HCT116 (cell line): ENCODE measurements around the gene AFTPH. TPM values are rescaled to one million over a fixed set of nuclear protein-coding genes. Genes with fewer than 3 reads are reported as not detected.

Source experiments
- ATAC-seq: fragments of 200-7000 bp; cut with Tn5 transposase; 2 replicates; pipeline ENCODE4 v1.9.1; 2020; ENCODE audit warnings: mild to moderate bottlenecking, moderate library complexity
- BruUV-seq: library from RNA; stranded (reverse); fragments of 400-500 nt; replicated peaks from 2 replicates; lab custom pipeline; 2021; lab: Mats Ljungman, UMichigan
- CTCF ChIA-PET: fragments of 300-600 bp; sonication (Branson Sonifier 250); formaldehyde crosslinking; loops from one replicate; lab custom pipeline; 2021; ENCODE audit warnings: antibody characterized with exemption; lab: Charles Lee
- POLR2A ChIA-PET: fragments of 300-600, 350-600 bp; sonication (Branson Sonifier 250); formaldehyde crosslinking; loops from one replicate; lab custom pipeline; 2021; ENCODE audit warnings: antibody characterized with exemption; lab: Charles Lee
- RAD21 ChIA-PET, 2 experiments: fragments of 300-600 bp; sonication (Branson Sonifier 250); formaldehyde crosslinking; loops; one replicate each; lab custom pipeline; 2023; ENCODE audit warnings: low total read pairs in 2 of 2; ENCODE audit not compliant: uncharacterized antibody in 2 of 2, unreplicated experiment in 2 of 2, low non-redundant PET in 1 of 2; lab: Charles Lee
- DNase-seq: peaks from one replicate; pipeline ENCODE4 v3.0.0-alpha.2; 2010; ENCODE audit warnings: low read depth, low spot score
- H2AFZ ChIP-seq: fragments of 200-600 bp; shearing (Covaris generic), sonication (generic); 2 replicates; pipeline ENCODE4 v1.6.1; 2017; ENCODE audit warnings: low read depth, mixed run types, mixed read lengths, antibody characterized with exemption, low read length; ENCODE audit not compliant: poor library complexity, severe bottlenecking
- H3K27ac ChIP-seq: 2 replicates; pipeline ENCODE4 v1.5.1; 2012; ENCODE audit warnings: low read depth, low read length
- H3K27me3 ChIP-seq: fragments of 200-600 bp; sonication (generic); 2 replicates; pipeline ENCODE4 v1.6.1; 2016; ENCODE audit warnings: mixed run types, low read length, mixed read lengths; ENCODE audit not compliant: insufficient read depth
- H3K36me3 ChIP-seq, 2 experiments: fragments of 200-500 bp in 1 of 2; fragments of 200-600 bp in 1 of 2; sonication (Bioruptor generic) in 1 of 2; sonication (generic) in 1 of 2; 2 replicates each; pipeline versions ENCODE4 v1.5.1 to v1.6.1; 2014 to 2016; ENCODE audit warnings: low read length in 2 of 2, inconsistent platforms in 1 of 2, mixed read lengths in 1 of 2, mixed run types in 1 of 2; ENCODE audit not compliant: insufficient read depth in 2 of 2, control insufficient read depth in 1 of 2
- H3K4me1 ChIP-seq, 2 experiments: fragments of 200-600 bp in 1 of 2; sonication (generic) in 1 of 2; 2 replicates each; pipeline versions ENCODE4 v1.5.1 to v1.6.1; 2012 to 2017; ENCODE audit warnings: low read length in 2 of 2, inconsistent platforms in 1 of 2, mild to moderate bottlenecking in 1 of 2, mixed read lengths in 1 of 2, mixed run types in 1 of 2, moderate library complexity in 1 of 2; ENCODE audit not compliant: insufficient read depth in 2 of 2, control insufficient read depth in 1 of 2
- H3K4me2 ChIP-seq: fragments of 200-600 bp; sonication (generic); 2 replicates; pipeline ENCODE4 v1.6.1; 2017; ENCODE audit warnings: mixed run types, low read length, mixed read lengths
- H3K4me3 ChIP-seq, 2 experiments: fragments of 200-600 bp in 1 of 2; sonication (generic) in 1 of 2; replicated peaks in 1 of 2; 2 replicates each; pipeline ENCODE4 v1.5.1; 2011 to 2016; ENCODE audit warnings: low read length in 2 of 2, control low read depth in 1 of 2, low read depth in 1 of 2, mild to moderate bottlenecking in 1 of 2, mixed read lengths in 1 of 2, mixed run types in 1 of 2
- H3K79me2 ChIP-seq: fragments of 200-600 bp; sonication (generic); 2 replicates; pipeline ENCODE4 v1.6.1; 2017; ENCODE audit warnings: mild to moderate bottlenecking, mixed run types, low read length, moderate library complexity, mixed read lengths; ENCODE audit not compliant: insufficient read depth
- H3K9ac ChIP-seq: fragments of 200-600 bp; sonication (generic); 2 replicates; pipeline ENCODE4 v1.6.1; 2016; ENCODE audit warnings: low read length, mixed read lengths
- H3K9me2 ChIP-seq: fragments of 200-600 bp; sonication (generic), shearing (Covaris generic); 2 replicates; pipeline ENCODE4 v1.6.1; 2017; ENCODE audit warnings: mixed run types, mild to moderate bottlenecking, moderate library complexity; ENCODE audit not compliant: insufficient read depth
- H3K9me3 ChIP-seq, 2 experiments: fragments of 200-500 bp in 1 of 2; fragments of 200-600 bp in 1 of 2; sonication (Bioruptor generic) in 1 of 2; sonication (generic) in 1 of 2; 2 replicates each; pipeline ENCODE4 v1.6.1; 2014 to 2017; ENCODE audit warnings: low read length in 2 of 2, mixed read lengths in 2 of 2, inconsistent platforms in 1 of 2, low read depth in 1 of 2, mild to moderate bottlenecking in 1 of 2, mixed run types in 1 of 2, moderate library complexity in 1 of 2; ENCODE audit not compliant: control insufficient read depth in 1 of 2, insufficient read depth in 1 of 2
- H4K20me1 ChIP-seq: fragments of 200-600 bp; sonication (generic), shearing (Covaris generic); 2 replicates; pipeline ENCODE4 v1.6.1; 2017; ENCODE audit warnings: mixed run types, mild to moderate bottlenecking, moderate library complexity; ENCODE audit not compliant: insufficient read depth
- ATF3 ChIP-seq: IDR thresholded peaks from 2 replicates; pipeline ENCODE4 v1.6.1; 2012
- CBX3 ChIP-seq: IDR thresholded peaks from 2 replicates; pipeline ENCODE4 v1.6.1; 2012; ENCODE audit warnings: low read depth
- CEBPB ChIP-seq: IDR thresholded peaks from 2 replicates; pipeline ENCODE4 v1.6.1; 2012; ENCODE audit warnings: low read depth
- EZH2 ChIP-seq: fragments of 200-600 bp; sonication (generic); IDR thresholded peaks from 2 replicates; pipeline ENCODE4 v1.6.1; 2017; ENCODE audit warnings: antibody characterized with exemption, mixed run types
- EZH2phosphoT487 ChIP-seq: fragments of 200-600 bp; IDR thresholded peaks from 2 replicates; pipeline ENCODE4 v1.6.1; 2018; ENCODE audit warnings: antibody characterized with exemption, borderline replicate concordance
- FOSL1 ChIP-seq: IDR thresholded peaks from 2 replicates; pipeline ENCODE4 v1.6.1; 2012; ENCODE audit warnings: low read depth
- POLR2AphosphoS5 ChIP-seq: IDR thresholded peaks from 2 replicates; pipeline ENCODE4 v1.6.1; 2011; ENCODE audit warnings: mild to moderate bottlenecking, low read depth, low read length, moderate library complexity
- RAD21 ChIP-seq: IDR thresholded peaks from 2 replicates; pipeline ENCODE4 v1.6.1; 2012; ENCODE audit warnings: low read depth, mild to moderate bottlenecking
- SP1 ChIP-seq: IDR thresholded peaks from 2 replicates; pipeline ENCODE4 v1.6.1; 2012; ENCODE audit warnings: low read depth
- TCF7L2 ChIP-seq: IDR thresholded peaks from 2 replicates; pipeline ENCODE4 v1.7.0; 2011; ENCODE audit warnings: borderline replicate concordance, inconsistent platforms; ENCODE audit not compliant: insufficient read depth, insufficient read length; ENCODE audit errors: extremely low read depth
- ZBTB33 ChIP-seq: IDR thresholded peaks from 2 replicates; pipeline ENCODE4 v1.6.1; 2011; ENCODE audit warnings: mild to moderate bottlenecking, low read length, moderate library complexity; ENCODE audit not compliant: insufficient replicate concordance; ENCODE audit errors: extremely low read depth
- ZFX ChIP-seq: fragments of 450-650 bp; IDR thresholded peaks from 2 replicates; pipeline ENCODE4 v1.6.1; 2017
- intact Hi-C: fragments of 100-400 bp; cut with micrococcal nuclease; formaldehyde crosslinking; loops from 2 replicates; pipeline ENCODE4 v1.10.0; 2022
- total RNA-seq: library from RNA; stranded (reverse); gene quantifications from one replicate; pipeline ENCODE4 v1.2.1, GENCODE V29; 2021; ENCODE audit not compliant: unreplicated experiment
- TF ChIP-seq, protein P1 (sequence below): IDR thresholded peaks from 2 replicates; pipeline ENCODE4 v1.6.1; 2012
- TF ChIP-seq, protein P2 (sequence below), 3 experiments: fragments of 200-600 bp in 1 of 3; sonication (generic) in 1 of 3; IDR thresholded peaks in 2 of 3; conservative IDR thresholded peaks in 1 of 3; 2 replicates each; pipeline ENCODE4 v1.5.1; 2012 to 2017; ENCODE audit warnings: low read depth in 2 of 3, low read length in 2 of 3, antibody characterized with exemption in 1 of 3, borderline replicate concordance in 1 of 3, control low read depth in 1 of 3, mild to moderate bottlenecking in 1 of 3, mixed read lengths in 1 of 3, mixed run types in 1 of 3, moderate library complexity in 1 of 3; ENCODE audit not compliant: insufficient read depth in 1 of 3

The AFTPH gene
- total RNA-seq, 1 experiment from 2014 or later: 23.6 TPM

- Histone ChIP-seq H3K9me2 (no peaks in the 10 kb centered on the region), H3K36me3 (no peaks in the 10 kb centered on the region), H3K79me2 (no peaks in the 10 kb centered on the region), H4K20me1 (no peaks in the 10 kb centered on the region), H3K9me3 (no peaks in the 10 kb centered on the region), H3K4me1 (no peaks in the 10 kb centered on the region), H3K4me2 (no peak overlapping the region), H3K9ac (no peak overlapping the region), H2AFZ (no peak overlapping the region), H3K4me3 (no peak overlapping the region), H3K27me3 (no peaks in the 10 kb centered on the region), H3K27ac (no peak overlapping the region)
- ATAC-seq: no peak
- CTCF ChIA-PET: interaction anchor here (1.0 to 2.1 kb wide), 2 partner anchors 13 to 22 kb away, joined by 3 to 6 read pairs; no protein-coding TSS in a partner anchor
- BruUV-seq: no TSS peak
- DNase-seq: no peak
- TF ChIP-seq, protein P1, sequence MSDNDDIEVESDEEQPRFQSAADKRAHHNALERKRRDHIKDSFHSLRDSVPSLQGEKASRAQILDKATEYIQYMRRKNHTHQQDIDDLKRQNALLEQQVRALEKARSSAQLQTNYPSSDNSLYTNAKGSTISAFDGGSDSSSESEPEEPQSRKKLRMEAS: no peak
- no peak for TF ChIP-seq TCF7L2
- TF ChIP-seq EZH2phosphoT487: no peak
- TF ChIP-seq POLR2AphosphoS5: no peak
- no peak for TF ChIP-seq RAD21
- TF ChIP-seq CBX3: no peak
- no peak for TF ChIP-seq CEBPB
- TF ChIP-seq ZBTB33: no peak
- TF ChIP-seq FOSL1: no peak
- TF ChIP-seq ATF3: no peak
- TF ChIP-seq SP1: no peak
- TF ChIP-seq, protein P2, sequence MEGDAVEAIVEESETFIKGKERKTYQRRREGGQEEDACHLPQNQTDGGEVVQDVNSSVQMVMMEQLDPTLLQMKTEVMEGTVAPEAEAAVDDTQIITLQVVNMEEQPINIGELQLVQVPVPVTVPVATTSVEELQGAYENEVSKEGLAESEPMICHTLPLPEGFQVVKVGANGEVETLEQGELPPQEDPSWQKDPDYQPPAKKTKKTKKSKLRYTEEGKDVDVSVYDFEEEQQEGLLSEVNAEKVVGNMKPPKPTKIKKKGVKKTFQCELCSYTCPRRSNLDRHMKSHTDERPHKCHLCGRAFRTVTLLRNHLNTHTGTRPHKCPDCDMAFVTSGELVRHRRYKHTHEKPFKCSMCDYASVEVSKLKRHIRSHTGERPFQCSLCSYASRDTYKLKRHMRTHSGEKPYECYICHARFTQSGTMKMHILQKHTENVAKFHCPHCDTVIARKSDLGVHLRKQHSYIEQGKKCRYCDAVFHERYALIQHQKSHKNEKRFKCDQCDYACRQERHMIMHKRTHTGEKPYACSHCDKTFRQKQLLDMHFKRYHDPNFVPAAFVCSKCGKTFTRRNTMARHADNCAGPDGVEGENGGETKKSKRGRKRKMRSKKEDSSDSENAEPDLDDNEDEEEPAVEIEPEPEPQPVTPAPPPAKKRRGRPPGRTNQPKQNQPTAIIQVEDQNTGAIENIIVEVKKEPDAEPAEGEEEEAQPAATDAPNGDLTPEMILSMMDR (IDR thresholded peaks at IDR 0.05 in 2 of 3, conservative IDR thresholded peaks at IDR 0.05 in 1 of 3; ENCODE audit: borderline replicate concordance in 1 of 3, insufficient read depth in 1 of 3, low read depth in 2 of 3, low read length in 2 of 3): no peak
- TF ChIP-seq ZFX: no peak
- TF ChIP-seq EZH2: no peak
- POLR2A ChIA-PET: no interaction called here
- RAD21 ChIA-PET: no interaction called here
- intact Hi-C loops: no loop called here
Observed at GRCh38 chr2:64500549-64500948, 23.6 kb upstream of the AFTPH start.
